AG09309 (cell line): ENCODE data around the gene IRGC.

Source experiments
- DNase-seq: peaks from one replicate; pipeline ENCODE4 v3.0.0-alpha.2; 2010; ENCODE audit warnings: low read depth
- H3K4me3 ChIP-seq: 2 replicates; pipeline ENCODE4 v1.5.1; 2011; ENCODE audit warnings: mild to moderate bottlenecking, low read depth, low read length, moderate library complexity; ENCODE audit not compliant: control insufficient read depth
- TF ChIP-seq, protein P1 (sequence below): IDR thresholded peaks from 2 replicates; pipeline ENCODE4 v1.5.1; 2011; ENCODE audit warnings: mild to moderate bottlenecking, low read depth, low read length, inconsistent platforms; ENCODE audit not compliant: insufficient read depth, control insufficient read depth; ENCODE audit errors: missing control alignments

The IRGC gene

GRCh38 chr19:43708716-43709115 lies 7.2 kb upstream of the IRGC start:
- TF ChIP-seq, protein P1, sequence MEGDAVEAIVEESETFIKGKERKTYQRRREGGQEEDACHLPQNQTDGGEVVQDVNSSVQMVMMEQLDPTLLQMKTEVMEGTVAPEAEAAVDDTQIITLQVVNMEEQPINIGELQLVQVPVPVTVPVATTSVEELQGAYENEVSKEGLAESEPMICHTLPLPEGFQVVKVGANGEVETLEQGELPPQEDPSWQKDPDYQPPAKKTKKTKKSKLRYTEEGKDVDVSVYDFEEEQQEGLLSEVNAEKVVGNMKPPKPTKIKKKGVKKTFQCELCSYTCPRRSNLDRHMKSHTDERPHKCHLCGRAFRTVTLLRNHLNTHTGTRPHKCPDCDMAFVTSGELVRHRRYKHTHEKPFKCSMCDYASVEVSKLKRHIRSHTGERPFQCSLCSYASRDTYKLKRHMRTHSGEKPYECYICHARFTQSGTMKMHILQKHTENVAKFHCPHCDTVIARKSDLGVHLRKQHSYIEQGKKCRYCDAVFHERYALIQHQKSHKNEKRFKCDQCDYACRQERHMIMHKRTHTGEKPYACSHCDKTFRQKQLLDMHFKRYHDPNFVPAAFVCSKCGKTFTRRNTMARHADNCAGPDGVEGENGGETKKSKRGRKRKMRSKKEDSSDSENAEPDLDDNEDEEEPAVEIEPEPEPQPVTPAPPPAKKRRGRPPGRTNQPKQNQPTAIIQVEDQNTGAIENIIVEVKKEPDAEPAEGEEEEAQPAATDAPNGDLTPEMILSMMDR = no peak
- DNase-seq = no peak
- H3K4me3 ChIP-seq = no peak overlapping the region

GRCh38 chr19:43711751-43712355 lies 4.0 kb upstream of the IRGC start:
- TF ChIP-seq, protein P1 = no peak
- DNase-seq = no peak
- no peak overlapping the region for H3K4me3 ChIP-seq

GRCh38 chr19:43713208-43713607 lies 2.7 kb upstream of the IRGC start:
- DNase-seq = no peak
- TF ChIP-seq, protein P1 = no peak
- H3K4me3 ChIP-seq = no peak overlapping the region

DNA sequence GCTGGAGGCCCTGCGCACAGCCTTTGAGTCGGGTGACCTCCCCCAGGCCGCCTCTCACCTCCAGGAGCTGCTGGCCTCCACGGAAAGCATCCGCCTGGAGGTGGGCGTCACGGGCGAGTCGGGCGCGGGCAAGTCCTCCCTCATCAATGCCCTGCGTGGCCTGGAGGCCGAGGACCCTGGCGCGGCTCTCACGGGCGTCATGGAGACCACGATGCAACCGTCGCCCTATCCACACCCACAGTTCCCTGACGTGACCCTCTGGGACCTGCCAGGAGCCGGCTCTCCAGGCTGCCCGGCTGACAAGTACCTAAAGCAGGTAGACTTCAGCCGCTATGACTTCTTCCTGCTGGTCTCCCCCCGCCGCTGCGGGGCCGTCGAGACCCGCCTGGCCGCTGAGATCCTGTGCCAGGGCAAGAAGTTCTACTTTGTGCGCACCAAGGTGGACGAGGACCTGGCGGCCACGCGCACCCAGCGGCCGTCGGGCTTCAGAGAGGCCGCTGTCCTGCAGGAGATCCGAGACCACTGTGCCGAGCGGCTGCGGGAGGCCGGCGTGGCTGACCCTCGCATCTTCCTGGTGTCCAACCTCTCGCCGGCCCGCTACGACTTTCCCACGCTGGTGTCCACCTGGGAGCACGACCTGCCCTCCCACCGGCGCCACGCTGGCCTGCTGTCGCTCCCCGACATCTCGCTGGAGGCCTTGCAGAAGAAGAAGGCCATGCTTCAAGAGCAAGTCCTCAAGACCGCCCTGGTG lies 2.9 kb downstream of the IRGC start:
- no peak for DNase-seq
- TF ChIP-seq, protein P1 = no peak
- no peak overlapping the region for H3K4me3 ChIP-seq

DNA sequence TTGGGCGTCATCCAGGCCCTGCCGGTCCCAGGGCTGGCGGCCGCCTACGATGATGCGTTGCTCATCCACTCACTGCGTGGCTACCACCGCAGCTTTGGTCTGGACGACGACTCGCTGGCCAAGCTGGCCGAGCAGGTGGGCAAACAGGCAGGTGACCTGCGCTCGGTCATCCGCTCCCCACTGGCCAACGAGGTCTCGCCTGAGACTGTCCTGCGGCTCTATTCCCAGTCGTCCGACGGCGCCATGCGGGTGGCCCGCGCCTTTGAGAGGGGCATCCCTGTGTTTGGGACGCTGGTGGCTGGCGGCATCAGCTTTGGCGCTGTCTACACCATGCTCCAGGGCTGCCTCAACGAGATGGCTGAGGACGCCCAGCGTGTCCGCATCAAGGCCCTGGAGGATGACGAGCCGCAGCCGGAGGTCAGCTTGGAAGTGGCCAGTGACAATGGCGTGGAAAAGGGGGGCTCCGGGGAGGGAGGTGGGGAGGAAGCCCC lies 3.5 kb downstream of the IRGC start:
- TF ChIP-seq, protein P1 = no peak
- no peak overlapping the region for H3K4me3 ChIP-seq
- DNase-seq = no peak

DNA sequence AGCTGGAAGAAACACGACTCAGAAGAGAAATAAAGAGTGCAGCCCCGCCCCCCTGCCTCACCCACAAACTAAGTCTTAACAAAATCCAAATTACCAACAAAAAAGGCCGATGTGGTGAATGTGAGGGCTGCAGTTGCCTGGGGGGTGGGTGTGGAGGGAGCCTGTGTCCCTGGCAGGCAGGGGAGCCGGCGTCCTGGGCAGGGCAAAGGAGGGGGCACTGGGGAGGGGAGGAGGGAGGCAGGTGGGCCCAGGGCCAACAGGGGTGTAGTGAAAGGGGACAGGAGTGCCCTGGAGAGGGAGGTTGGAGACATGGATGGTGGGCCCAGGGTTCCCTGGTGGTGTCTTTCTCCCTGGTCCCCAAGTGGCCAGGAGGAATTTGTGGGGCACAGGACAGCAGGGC lies 4.0 kb downstream of the IRGC start:
- TF ChIP-seq, protein P1 = no peak
- no peak overlapping the region for H3K4me3 ChIP-seq
- DNase-seq = no peak
